ENCODE measurements around the gene LRFN4. TPM values are rescaled to one million over a fixed set of nuclear protein-coding genes. Genes with fewer than 3 reads are reported as not detected.
"Not testable (repeated sequence)": the region's sequence is repeated elsewhere in the genome, so short reads cannot be mapped to it uniquely, and the experiment has no call there.

Gene LRFN4
- total RNA-seq, 2 experiments from 2014 or later, result 33.9 to 38.6 TPM

- CTCF ChIA-PET (ENCODE audit: unreplicated experiment), result no interaction called here
- TF ChIP-seq CTCF (conservative IDR thresholded peaks at IDR 0.05; ENCODE audit: low read length), result no peak
- TF ChIP-seq EZH2phosphoT487 (IDR thresholded peaks at IDR 0.05; ENCODE audit: borderline replicate concordance, low read depth, low read length), result no peak
Measured at GRCh38 chr11:66823700-66824099, 33.2 kb upstream of the LRFN4 start.

GRCh38 chr11:66824573-66824972 lies 32.3 kb upstream of the LRFN4 start:
- H3K27ac ChIP-seq (ENCODE audit: low read depth, low read length, poor library complexity, severe bottlenecking); H3K4me2 ChIP-seq (ENCODE audit: low read length); H3K9me3 ChIP-seq (ENCODE audit: low read length); H3K4me3 ChIP-seq (ENCODE audit: low read depth, low read length, poor library complexity, severe bottlenecking); H2AFZ ChIP-seq (ENCODE audit: low read length); H4K20me1 ChIP-seq (ENCODE audit: insufficient read depth, low read length); POLR2A ChIA-PET; BruUV-seq (replicated peaks); H3K4me1 ChIP-seq (ENCODE audit: insufficient read depth, low read length, poor library complexity, severe bottlenecking); CTCF ChIA-PET (ENCODE audit: unreplicated experiment); intact Hi-C loops (cut with micrococcal nuclease; ENCODE audit: unreplicated experiment); H3K79me2 ChIP-seq (ENCODE audit: insufficient read depth, low read depth, low read length); H3K9me2 ChIP-seq (ENCODE audit: insufficient read depth, low read length); DNase-seq (ENCODE audit: low spot score): not testable (repeated sequence)
- peaks cover 42% of the 10 kb centered on the region for H3K36me3 ChIP-seq (ENCODE audit: insufficient read depth, low read length)

More at GRCh38 chr11:66823700-66824099, 33.2 kb upstream of the LRFN4 start:
- Histone ChIP-seq H4K20me1 (ENCODE audit: insufficient read depth, low read length) (no peaks in the 10 kb centered on the region), H3K4me1 (ENCODE audit: insufficient read depth, low read length, poor library complexity, severe bottlenecking) (no peaks in the 10 kb centered on the region), H3K9me2 (ENCODE audit: insufficient read depth, low read length) (no peaks in the 10 kb centered on the region; the same call in 1 of the 2 replicates), H3K36me3 (ENCODE audit: insufficient read depth, low read length) (peaks cover 41% of the 10 kb centered on the region), H3K27ac (ENCODE audit: low read depth, low read length, poor library complexity, severe bottlenecking) (no peak overlapping the region), H3K79me2 (ENCODE audit: insufficient read depth, low read depth, low read length) (no peaks in the 10 kb centered on the region), H3K4me2 (ENCODE audit: low read length) (no peak overlapping the region), H3K4me3 (ENCODE audit: low read depth, low read length, poor library complexity, severe bottlenecking) (no peak overlapping the region), H2AFZ (ENCODE audit: low read length) (no peak overlapping the region), H3K9me3 (ENCODE audit: low read length) (no peaks in the 10 kb centered on the region)
- no peak for DNase-seq (ENCODE audit: low spot score)
- no TSS peak for BruUV-seq (replicated peaks)
- intact Hi-C loops (cut with micrococcal nuclease; ENCODE audit: unreplicated experiment), result no loop called here
- POLR2A ChIA-PET, result interaction anchor here (0.7 kb wide), 1 partner anchor 23 kb away, joined by 4 read pairs; no protein-coding TSS in a partner anchor

GRCh38 chr11:66834539-66834845 lies 22.4 kb upstream of the LRFN4 start:
- peaks cover 42% of the 10 kb centered on the region; the same call in 1 of the 2 replicates for H3K36me3 ChIP-seq (ENCODE audit: insufficient read depth, low read length)
- CTCF ChIA-PET (ENCODE audit: unreplicated experiment), result no interaction called here
- H3K79me2 ChIP-seq (ENCODE audit: insufficient read depth, low read depth, low read length), result no peaks in the 10 kb centered on the region
- H3K9me3 ChIP-seq (ENCODE audit: low read length), result no peaks in the 10 kb centered on the region
- POLR2A ChIA-PET, result interaction anchor here (0.6 to 1.2 kb wide), 2 partner anchors 156 to 217 kb away, joined by 3 read pairs; no protein-coding TSS in a partner anchor
- H3K27ac ChIP-seq (ENCODE audit: low read depth, low read length, poor library complexity, severe bottlenecking), result peak overlapping the region; percentile 33
- no peaks in the 10 kb centered on the region for H4K20me1 ChIP-seq (ENCODE audit: insufficient read depth, low read length)
- no peaks in the 10 kb centered on the region for H3K9me2 ChIP-seq (ENCODE audit: insufficient read depth, low read length)
- no peak for TF ChIP-seq EZH2phosphoT487 (IDR thresholded peaks at IDR 0.05; ENCODE audit: borderline replicate concordance, low read depth, low read length)
- peak; percentile 59; the same call in 1 of the 2 replicates for TF ChIP-seq CTCF (conservative IDR thresholded peaks at IDR 0.05; ENCODE audit: low read length)
- no peak for DNase-seq (ENCODE audit: low spot score)
- intact Hi-C loops (cut with micrococcal nuclease; ENCODE audit: unreplicated experiment), result loop anchor here (1.0 to 5.0 kb wide), 3 partner anchors 37 to 140 kb away; no protein-coding TSS in a partner anchor
- H3K4me3 ChIP-seq (ENCODE audit: low read depth, low read length, poor library complexity, severe bottlenecking), result no peak overlapping the region
- H3K4me1 ChIP-seq (ENCODE audit: insufficient read depth, low read length, poor library complexity, severe bottlenecking), result peaks cover 27% of the 10 kb centered on the region
- peak overlapping the region; percentile 33 for H3K4me2 ChIP-seq (ENCODE audit: low read length)
- BruUV-seq (replicated peaks), result no TSS peak
- H2AFZ ChIP-seq (ENCODE audit: low read length), result no peak overlapping the region

All from OCI-LY7 (cell line).